WTC11 (cell line): ENCODE results near the gene LRRC2. TPM values are rescaled to one million over a fixed set of nuclear protein-coding genes. Genes with fewer than 3 reads are reported as not detected.
A peak's percentile ranks its signal among the peaks of the same experiment; 100 is the strongest.

ENCODE experiments used
- ATAC-seq: fragments of 200-7000 bp; cut with Tn5 transposase; 2 replicates; pipeline ENCODE4 v1.10.0; 2021; ENCODE audit warnings: mild to moderate bottlenecking, moderate library complexity
- CTCF ChIA-PET: fragments of 300-600 bp; sonication (Branson Sonifier 250); formaldehyde crosslinking; loops from one replicate; lab custom pipeline; 2021; ENCODE audit warnings: antibody characterized with exemption; lab: Charles Lee
- POLR2A ChIA-PET: fragments of 350-600 bp; sonication (Branson Sonifier 250); formaldehyde crosslinking; loops from one replicate; lab custom pipeline; 2021; ENCODE audit warnings: antibody characterized with exemption; lab: Charles Lee
- DNase-seq: peaks from one replicate; pipeline ENCODE4 v3.0.0; 2021; ENCODE audit warnings: low spot score
- H3K27ac Mint-ChIP-seq: 2 replicates; pipeline ENCODE4 v1.8.0; 2021; ENCODE audit warnings: mixed read lengths
- H3K27me3 Mint-ChIP-seq: 2 replicates; pipeline ENCODE4 v1.8.0; 2021; ENCODE audit warnings: low read depth, mild to moderate bottlenecking, moderate library complexity, mixed read lengths
- H3K36me3 Mint-ChIP-seq: 2 replicates; pipeline ENCODE4 v1.8.0; 2021; ENCODE audit warnings: mixed read lengths
- H3K4me1 Mint-ChIP-seq: 2 replicates; pipeline ENCODE4 v1.8.0; 2022; ENCODE audit warnings: mixed read lengths
- H3K4me3 Mint-ChIP-seq: 2 replicates; pipeline ENCODE4 v1.8.0; 2021; ENCODE audit warnings: mild to moderate bottlenecking, moderate library complexity, mixed read lengths
- H3K9me3 Mint-ChIP-seq: 2 replicates; pipeline ENCODE4 v1.8.0; 2021; ENCODE audit warnings: mixed read lengths
- ATF1 ChIP-seq: sonication (generic); formaldehyde crosslinking; IDR thresholded peaks from 2 replicates; pipeline ENCODE4 v1.8.1; 2023; ENCODE audit warnings: mild to moderate bottlenecking, moderate library complexity, missing genetic modification reagents
- ATF3 ChIP-seq: sonication (generic); formaldehyde crosslinking; conservative IDR thresholded peaks from 2 replicates; pipeline ENCODE4 v1.8.1; 2022; ENCODE audit warnings: mild to moderate bottlenecking, missing genetic modification reagents
- CREM ChIP-seq: sonication (generic); formaldehyde crosslinking; IDR thresholded peaks from 2 replicates; pipeline ENCODE4 v1.8.1; 2022; ENCODE audit warnings: mild to moderate bottlenecking, missing genetic modification reagents, moderate library complexity
- E2F5 ChIP-seq: sonication (generic); formaldehyde crosslinking; IDR thresholded peaks from 2 replicates; pipeline ENCODE4 v1.8.1; 2022; ENCODE audit warnings: mild to moderate bottlenecking, moderate library complexity, missing genetic modification reagents
- ESRRA ChIP-seq: sonication (generic); formaldehyde crosslinking; IDR thresholded peaks from 2 replicates; pipeline ENCODE4 v1.8.1; 2022; ENCODE audit warnings: mild to moderate bottlenecking, missing genetic modification reagents, borderline replicate concordance
- ETV6 ChIP-seq: sonication (generic); formaldehyde crosslinking; IDR thresholded peaks from 2 replicates; pipeline ENCODE4 v1.8.1; 2022; ENCODE audit warnings: mild to moderate bottlenecking, missing genetic modification reagents
- FOXK1 ChIP-seq: sonication (generic); formaldehyde crosslinking; IDR thresholded peaks from 2 replicates; pipeline ENCODE4 v1.8.0; 2022; ENCODE audit warnings: mild to moderate bottlenecking, moderate library complexity, missing genetic modification reagents
- GRHL2 ChIP-seq: fragments of 250-450 bp; sonication (Bioruptor Pico); IDR thresholded peaks from 2 replicates; pipeline ENCODE4 v1.8.0; 2022; ENCODE audit warnings: mild to moderate bottlenecking, moderate library complexity; ENCODE audit not compliant: insufficient replicate concordance, severe bottlenecking
- GTF2I ChIP-seq: fragments of 250-450 bp; sonication (Bioruptor Pico); conservative IDR thresholded peaks from 2 replicates; pipeline ENCODE4 v1.4.0; 2021; ENCODE audit warnings: mild to moderate bottlenecking
- HMGA2 ChIP-seq: fragments of 250-450 bp; sonication (Bioruptor Pico); IDR thresholded peaks from 2 replicates; pipeline ENCODE4 v1.4.0; 2021; ENCODE audit warnings: mild to moderate bottlenecking, moderate library complexity
- MAX ChIP-seq: sonication (generic); formaldehyde crosslinking; IDR thresholded peaks from 2 replicates; pipeline ENCODE4 v1.8.0; 2022; ENCODE audit warnings: mild to moderate bottlenecking, missing genetic modification reagents
- MXD4 ChIP-seq: fragments of 250-450 bp; sonication (Bioruptor Pico); IDR thresholded peaks from 2 replicates; pipeline ENCODE4 v1.8.0; 2021; ENCODE audit warnings: mild to moderate bottlenecking, moderate library complexity, borderline replicate concordance
- SOX15 ChIP-seq: fragments of 250-450 bp; sonication (Bioruptor Pico); IDR thresholded peaks from 2 replicates; pipeline ENCODE4 v1.9.0; 2021; ENCODE audit warnings: mild to moderate bottlenecking
- TEAD1 ChIP-seq: sonication (generic); formaldehyde crosslinking; IDR thresholded peaks from 2 replicates; pipeline ENCODE4 v1.8.0; 2022; ENCODE audit warnings: mild to moderate bottlenecking, missing genetic modification reagents
- TEAD4 ChIP-seq: sonication (generic); formaldehyde crosslinking; IDR thresholded peaks from 2 replicates; pipeline ENCODE4 v1.8.0; 2022; ENCODE audit warnings: mild to moderate bottlenecking, missing genetic modification reagents
- USF1 ChIP-seq: sonication (generic); formaldehyde crosslinking; IDR thresholded peaks from 2 replicates; pipeline ENCODE4 v1.8.0; 2022; ENCODE audit warnings: mild to moderate bottlenecking, missing genetic modification reagents
- ZNF232 ChIP-seq: sonication (generic); formaldehyde crosslinking; IDR thresholded peaks from 2 replicates; pipeline ENCODE4 v1.8.0; 2022; ENCODE audit warnings: mild to moderate bottlenecking, missing genetic modification reagents
- ZNF416 ChIP-seq: fragments of 250-450 bp; sonication (Bioruptor Pico); IDR thresholded peaks from 2 replicates; pipeline ENCODE4 v1.9.0; 2021; ENCODE audit warnings: mild to moderate bottlenecking, inconsistent platforms
- ZNF423 ChIP-seq: fragments of 250-450 bp; sonication (Bioruptor Pico); IDR thresholded peaks from 2 replicates; pipeline ENCODE4 v2.1.2; 2022; ENCODE audit warnings: mild to moderate bottlenecking, moderate library complexity
- ZNF671 ChIP-seq: fragments of 250-450 bp; sonication (Bioruptor Pico); IDR thresholded peaks from 2 replicates; pipeline ENCODE4 v1.8.0; 2021; ENCODE audit warnings: mild to moderate bottlenecking
- ZSCAN18 ChIP-seq: fragments of 250-450 bp; sonication (Bioruptor Pico); IDR thresholded peaks from 2 replicates; pipeline ENCODE4 v2.1.2; 2022; ENCODE audit warnings: mild to moderate bottlenecking, moderate library complexity
- total RNA-seq: library from RNA; stranded (reverse); gene quantifications from 3 replicates; pipeline ENCODE4 v1.2.3, GENCODE V29; 2021

LRRC2 gene
- total RNA-seq, 1 experiment from 2014 or later = 4.9 TPM

- peak; percentile 77; the same call in 1 of the 2 replicates for TF ChIP-seq TEAD1
- TF ChIP-seq ATF3 (CRISPR knock-in tag) = no peak
- no peak for TF ChIP-seq GRHL2
- peak; percentile 35 for TF ChIP-seq MAX (CRISPR knock-in tag)
- TF ChIP-seq ZNF671 (CRISPR knock-in tag) = no peak
- no peak for TF ChIP-seq FOXK1 (CRISPR knock-in tag)
- TF ChIP-seq ZSCAN18 (CRISPR knock-in tag) = 0 out of 2 replicates have a peak, but pooled peaks have one; percentile 62
- TF ChIP-seq CREM (CRISPR knock-in tag) = no peak
- no peak for TF ChIP-seq ETV6 (CRISPR knock-in tag)
- TF ChIP-seq USF1 = peak; percentile 41; the same call in 1 of the 2 replicates
- TF ChIP-seq E2F5 (CRISPR knock-in tag) = peak; percentile 45; the same call in 1 of the 2 replicates
- TF ChIP-seq ATF1 (CRISPR knock-in tag) = no peak
- TF ChIP-seq MXD4 (CRISPR knock-in tag) = no peak
- TF ChIP-seq, all 79 proteins: peak for 6
These were observed 20.1 kb downstream of the LRRC2 start (continued) for GRCh38 chr3:46545818-46546630.

- Mint-ChIP-seq H3K36me3 (peaks cover 23% of the 10 kb centered on the region), H3K27ac (peak overlapping the region; percentile 97), H3K4me3 (no peak overlapping the region), H3K4me1 (peaks cover 67% of the 10 kb centered on the region), H3K27me3 (no peaks in the 10 kb centered on the region), H3K9me3 (peaks cover 20% of the 10 kb centered on the region)
- TF ChIP-seq ESRRA (CRISPR knock-in tag) = no peak
- 0 out of 2 replicates have a peak, but pooled peaks have one; percentile 6 for TF ChIP-seq ZNF423 (CRISPR knock-in tag)
- TF ChIP-seq HMGA2 = no peak
- ChIA-PET POLR2A (interaction anchor here (0.6 to 1.4 kb wide), 3 partner anchors 31 to 42 kb away, joined by 3 to 8 read pairs (median 5); a partner anchor contains a TSS), CTCF (interaction anchor here (0.9 to 3.0 kb wide), 12 partner anchors 13 to 346 kb away, joined by 3 to 30 read pairs (median 4); no protein-coding TSS in a partner anchor)
- ATAC-seq (peak; percentile 21), DNase-seq (no peak)
These were observed 21.2 kb downstream of the LRRC2 start for GRCh38 chr3:46544771-46545503.

- Mint-ChIP-seq H3K4me1 (peaks cover 68% of the 10 kb centered on the region), H3K9me3 (peaks cover 1% of the 10 kb centered on the region), H3K4me3 (no peak overlapping the region), H3K36me3 (peaks cover 4% of the 10 kb centered on the region), H3K27ac (peak overlapping the region; percentile 90), H3K27me3 (no peaks in the 10 kb centered on the region)
- ChIA-PET POLR2A (interaction anchor here (0.7 to 1.3 kb wide), 3 partner anchors 34 to 1781 kb away, joined by 3 to 4 read pairs (median 3); no protein-coding TSS in a partner anchor), CTCF (interaction anchor here (0.9 to 2.1 kb wide), 5 partner anchors 15 to 87 kb away, joined by 3 to 14 read pairs (median 5); no protein-coding TSS in a partner anchor)
- no peak for ATAC-seq
- no peak for DNase-seq
- TF ChIP-seq ZNF416 (CRISPR knock-in tag) = no peak
- no peak for TF ChIP-seq ZNF232 (CRISPR knock-in tag)
- TF ChIP-seq SOX15 (CRISPR knock-in tag) = no peak
- TF ChIP-seq GTF2I (CRISPR knock-in tag) = no peak
- no peak for TF ChIP-seq TEAD4 (CRISPR knock-in tag)
These were observed 23.3 kb downstream of the LRRC2 start for GRCh38 chr3:46542801-46543201.
